Measurements from ENCODE around the gene GPT2. TPM values are rescaled to one million over a fixed set of nuclear protein-coding genes. Genes with fewer than 3 reads are reported as not detected.

Gene GPT2
- total RNA-seq, 4 donors from 2014 or later, result 42.5 to 126 (median 61.3) TPM

DNA sequence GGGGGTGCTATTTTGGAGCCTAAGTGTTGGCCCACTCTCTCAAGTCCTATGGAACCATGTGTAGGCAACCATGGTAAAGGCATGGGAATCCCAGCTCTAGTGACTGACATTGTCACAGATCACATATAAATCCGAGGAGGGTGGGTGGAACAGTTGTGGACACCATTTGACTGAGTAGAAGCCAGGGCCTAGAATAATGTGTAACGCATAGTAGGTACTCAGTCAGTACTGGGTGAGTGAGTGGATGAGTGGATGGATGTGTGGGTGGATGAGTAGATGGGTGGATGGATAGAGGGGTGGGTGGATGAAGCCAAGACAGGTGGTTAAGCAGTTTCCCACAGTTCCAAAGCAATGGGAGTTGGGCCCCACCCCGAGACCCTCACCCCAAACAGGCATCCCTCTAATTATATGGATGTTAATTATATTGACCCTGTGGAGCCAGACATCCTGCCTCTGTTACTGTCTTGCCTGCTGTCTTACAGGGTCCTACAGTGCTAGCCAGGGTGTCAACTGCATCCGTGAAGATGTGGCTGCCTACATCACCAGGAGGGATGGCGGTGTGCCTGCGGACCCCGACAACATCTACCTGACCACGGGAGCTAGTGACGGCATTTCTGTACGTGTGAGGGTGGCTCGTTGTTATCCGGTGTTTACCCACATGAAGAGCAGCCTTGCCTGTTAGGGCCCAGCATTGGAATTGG lies 22.3 kb downstream of the GPT2 start:
- peaks cover 0 to 53% (median 36%) of the 10 kb centered on the region in 4 donors for H3K4me1 ChIP-seq
- peaks cover 0 to 44% (median 0%) of the 10 kb centered on the region in 3 donors for H3K36me3 ChIP-seq
- H3K27ac ChIP-seq, result peak overlapping the region; percentile 63 to 86 (median 82)
- H3K27me3 ChIP-seq, result no peaks in the 10 kb centered on the region
- H3K4me3 ChIP-seq, result no peak overlapping the region
- 85 to 88% methylated on average over 12 of the region's 12 CpGs for WGBS, 2 donors
- TF ChIP-seq EP300 (IDR thresholded peaks at IDR 0.05) (no peak), POLR2A (IDR thresholded peaks at IDR 0.05) (no peak)
- TF ChIP-seq, protein P1, sequence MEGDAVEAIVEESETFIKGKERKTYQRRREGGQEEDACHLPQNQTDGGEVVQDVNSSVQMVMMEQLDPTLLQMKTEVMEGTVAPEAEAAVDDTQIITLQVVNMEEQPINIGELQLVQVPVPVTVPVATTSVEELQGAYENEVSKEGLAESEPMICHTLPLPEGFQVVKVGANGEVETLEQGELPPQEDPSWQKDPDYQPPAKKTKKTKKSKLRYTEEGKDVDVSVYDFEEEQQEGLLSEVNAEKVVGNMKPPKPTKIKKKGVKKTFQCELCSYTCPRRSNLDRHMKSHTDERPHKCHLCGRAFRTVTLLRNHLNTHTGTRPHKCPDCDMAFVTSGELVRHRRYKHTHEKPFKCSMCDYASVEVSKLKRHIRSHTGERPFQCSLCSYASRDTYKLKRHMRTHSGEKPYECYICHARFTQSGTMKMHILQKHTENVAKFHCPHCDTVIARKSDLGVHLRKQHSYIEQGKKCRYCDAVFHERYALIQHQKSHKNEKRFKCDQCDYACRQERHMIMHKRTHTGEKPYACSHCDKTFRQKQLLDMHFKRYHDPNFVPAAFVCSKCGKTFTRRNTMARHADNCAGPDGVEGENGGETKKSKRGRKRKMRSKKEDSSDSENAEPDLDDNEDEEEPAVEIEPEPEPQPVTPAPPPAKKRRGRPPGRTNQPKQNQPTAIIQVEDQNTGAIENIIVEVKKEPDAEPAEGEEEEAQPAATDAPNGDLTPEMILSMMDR (IDR thresholded peaks at IDR 0.05), result no peak
- no peak for DNase-seq (ENCODE audit: low spot score in 2 of 2)
- no peaks in the 10 kb centered on the region for H3K9me3 ChIP-seq

DNA sequence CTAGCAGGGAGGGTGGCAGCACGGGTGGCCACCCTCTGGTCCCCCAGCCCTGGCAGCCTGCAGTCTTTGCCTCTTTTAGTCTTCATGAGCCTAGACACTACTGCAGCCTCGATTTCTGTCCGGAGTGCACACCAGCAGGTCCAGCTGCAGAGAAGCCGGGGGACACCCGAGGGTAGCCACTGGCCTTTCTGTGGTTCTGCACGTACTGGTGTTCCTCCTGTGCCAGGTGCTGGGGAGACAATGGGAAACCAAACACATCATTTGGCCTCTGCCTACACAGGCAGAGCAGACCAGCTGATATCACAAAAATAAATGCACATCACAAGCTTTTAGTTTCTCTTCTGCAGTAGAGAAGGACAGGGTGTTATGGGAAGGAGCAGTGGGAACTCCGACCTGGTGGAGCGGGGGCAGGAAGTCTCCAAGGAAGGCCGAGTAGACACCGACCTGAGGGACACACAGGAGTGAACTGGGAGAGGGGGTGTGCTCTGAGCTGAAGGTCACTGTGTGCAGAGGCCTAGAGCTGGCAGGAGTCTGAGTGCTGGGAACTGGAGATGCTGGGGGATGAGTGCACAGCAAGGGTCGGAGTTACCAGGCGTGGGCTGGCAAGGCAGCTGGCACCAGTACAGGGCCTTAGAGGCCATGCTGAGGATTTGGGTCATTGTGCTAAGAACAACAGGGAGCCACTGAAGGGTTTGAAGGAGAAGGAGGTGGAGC lies 23.1 kb downstream of the GPT2 start:
- Histone ChIP-seq H3K4me3 (no peak overlapping the region), H3K36me3 (peaks cover 0 to 44% (median 0%) of the 10 kb centered on the region in 3 donors), H3K4me1 (peaks cover 0 to 57% (median 39%) of the 10 kb centered on the region in 4 donors), H3K9me3 (no peaks in the 10 kb centered on the region), H3K27me3 (no peaks in the 10 kb centered on the region), H3K27ac (peak overlapping the region; percentile 63 to 86 (median 82))
- no peak for DNase-seq (ENCODE audit: low spot score in 2 of 2)
- no peak for TF ChIP-seq POLR2A (IDR thresholded peaks at IDR 0.05)
- TF ChIP-seq EP300 (IDR thresholded peaks at IDR 0.05), result peak in 1 of 2 donors; percentile 23
- WGBS, 2 donors, result 56 to 72% methylated on average over 10 to 12 of the region's 12 CpGs

DNA sequence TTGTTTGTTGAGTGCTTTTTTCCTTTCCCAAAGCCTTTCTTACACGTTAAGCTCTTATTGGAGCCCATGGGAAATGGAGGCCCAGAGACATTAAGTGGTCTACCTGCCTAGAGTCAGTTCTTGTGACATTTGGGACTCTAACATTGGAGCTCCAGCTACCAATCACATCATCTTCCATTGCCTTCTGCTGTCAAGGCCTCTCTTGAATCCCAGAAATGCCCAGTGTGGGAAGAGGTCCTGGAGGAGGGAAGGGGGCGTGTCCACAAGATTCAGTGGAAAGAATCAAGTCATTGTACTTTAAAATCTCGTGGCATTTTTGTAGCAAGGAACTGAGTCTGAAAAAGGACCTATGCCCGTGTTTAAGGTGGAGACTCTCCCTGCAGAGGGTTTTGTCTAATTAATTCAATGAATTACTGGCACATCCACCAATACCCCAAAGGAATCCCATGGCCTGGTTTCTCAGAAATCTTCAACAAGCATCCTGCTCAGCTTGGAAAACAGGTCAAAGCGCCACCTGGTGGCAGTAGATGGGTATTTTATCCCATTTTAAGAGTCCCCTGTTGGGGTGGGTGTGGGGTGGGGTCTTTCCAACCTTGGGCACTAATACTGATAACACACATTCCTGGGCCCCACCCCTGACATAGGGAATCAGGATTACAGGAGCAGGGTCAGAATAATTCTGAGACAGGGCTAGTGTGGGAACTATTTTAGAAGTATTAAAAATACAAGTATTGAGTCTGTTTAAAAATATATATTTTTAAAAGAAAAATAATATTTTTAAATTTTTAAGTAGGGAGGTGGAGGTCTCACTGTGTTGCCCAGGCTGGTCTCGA lies 24.6 kb downstream of the GPT2 start:
- DNase-seq (ENCODE audit: low spot score in 2 of 2), result peak in 1 of 2 donors; percentile 51
- TF ChIP-seq, protein P1 (IDR thresholded peaks at IDR 0.05), result peak; percentile 61 to 94 (median 80)
- TF ChIP-seq EP300 (IDR thresholded peaks at IDR 0.05) (peak in 1 of 2 donors; percentile 57), POLR2A (IDR thresholded peaks at IDR 0.05) (no peak)
- Histone ChIP-seq H3K4me1 (peaks cover 0 to 57% (median 39%) of the 10 kb centered on the region in 4 donors), H3K36me3 (peaks cover 0 to 35% (median 0%) of the 10 kb centered on the region in 3 donors), H3K27ac (peak overlapping the region; percentile 63 to 86 (median 82)), H3K9me3 (no peaks in the 10 kb centered on the region), H3K4me3 (no peak overlapping the region), H3K27me3 (no peaks in the 10 kb centered on the region)
- 28 to 37% methylated on average over 6 of the region's 6 CpGs for WGBS, 2 donors

DNA sequence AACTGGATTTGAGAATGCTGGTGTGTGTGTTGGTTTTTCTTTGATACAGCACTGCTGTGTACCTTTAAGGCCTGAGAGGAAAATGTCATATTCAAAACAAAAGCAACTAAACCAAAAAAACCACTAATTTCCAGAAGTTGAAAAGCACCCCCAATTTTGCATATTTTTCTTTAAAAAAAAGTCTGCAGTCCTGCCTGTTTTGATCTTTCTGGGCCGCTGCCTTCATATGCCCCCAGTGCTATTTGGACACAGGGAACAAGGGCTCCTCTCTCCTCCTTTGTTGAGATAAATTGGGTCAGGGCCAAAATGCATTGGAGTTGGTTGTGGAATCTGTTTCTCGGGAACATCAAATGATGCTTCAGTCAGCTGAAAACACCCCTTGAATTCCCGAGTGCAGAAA lies 26.9 kb downstream of the GPT2 start:
- peak overlapping the region; percentile 63 to 86 (median 82) for H3K27ac ChIP-seq
- no peak overlapping the region for H3K4me3 ChIP-seq
- no peak for TF ChIP-seq POLR2A (IDR thresholded peaks at IDR 0.05)
- no peak for TF ChIP-seq EP300 (IDR thresholded peaks at IDR 0.05)
- TF ChIP-seq, protein P1 (IDR thresholded peaks at IDR 0.05), result no peak
- H3K27me3 ChIP-seq, result no peaks in the 10 kb centered on the region
- H3K36me3 ChIP-seq, result peaks cover 0 to 35% (median 0%) of the 10 kb centered on the region in 3 donors
- peaks cover 0 to 57% (median 39%) of the 10 kb centered on the region in 4 donors for H3K4me1 ChIP-seq
- DNase-seq (ENCODE audit: low spot score in 2 of 2), result no peak
- 33 to 41% methylated on average over 3 of the region's 3 CpGs for WGBS, 2 donors
- no peaks in the 10 kb centered on the region for H3K9me3 ChIP-seq

DNA sequence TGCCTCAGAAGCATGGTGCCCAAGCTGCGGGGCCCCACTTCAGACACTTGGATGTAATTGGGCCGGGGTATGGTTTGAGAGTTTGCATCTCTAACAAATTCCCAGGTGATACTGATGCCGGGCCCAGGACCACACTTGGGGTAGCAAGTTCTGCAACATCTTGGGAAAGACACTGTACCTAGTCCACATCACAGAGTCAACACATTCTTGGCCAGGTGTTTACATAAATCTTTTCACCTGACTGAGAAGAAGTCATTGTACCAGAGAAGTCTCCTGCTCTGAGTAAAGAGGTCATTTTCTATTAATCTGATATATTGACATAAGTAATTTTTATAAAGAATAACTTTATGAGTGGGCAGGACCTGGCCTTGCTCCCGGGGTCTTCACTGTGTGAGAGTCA lies 27.5 kb downstream of the GPT2 start:
- TF ChIP-seq, protein P1 (IDR thresholded peaks at IDR 0.05), result no peak
- TF ChIP-seq EP300 (IDR thresholded peaks at IDR 0.05), result no peak
- no peak for TF ChIP-seq POLR2A (IDR thresholded peaks at IDR 0.05)
- Histone ChIP-seq H3K4me1 (peaks cover 0 to 53% (median 37%) of the 10 kb centered on the region in 4 donors), H3K27ac (peak overlapping the region; percentile 63 to 86 (median 82))

More for the DNA sequence above, 27.5 kb downstream of the GPT2 start:
- peaks cover 0 to 41% (median 0%) of the 10 kb centered on the region in 3 donors for H3K36me3 ChIP-seq
- no peaks in the 10 kb centered on the region for H3K27me3 ChIP-seq
- H3K4me3 ChIP-seq, result no peak overlapping the region
- no peak for DNase-seq (ENCODE audit: low spot score in 2 of 2)
- no peaks in the 10 kb centered on the region for H3K9me3 ChIP-seq
- 93 to 95% methylated on average over 4 of the region's 4 CpGs for WGBS, 2 donors

Measured in tibial nerve (tissue), 4 donors.